Right cardiac atrium (tissue), 5 donors: ENCODE data around the gene FKBP10. TPM values are rescaled to one million over a fixed set of nuclear protein-coding genes. Genes with fewer than 3 reads are reported as not detected.
"Not testable (repeated sequence)": the region's sequence is repeated elsewhere in the genome, so short reads cannot be mapped to it uniquely, and the experiment has no call there.

ENCODE experiments used
- ATAC-seq, 2 donors: fragments of 200-7000 bp; cut with Tn5 transposase; one replicate each; pipeline versions ENCODE4 v1.8.0 to v1.9.1; 2020; ENCODE audit warnings: moderate library complexity in 2 of 2, mild to moderate bottlenecking in 1 of 2
- DNase-seq, 3 donors: peaks; one replicate each; pipeline ENCODE4 v3.0.0-alpha.2; 2020
- H3K27ac ChIP-seq: one replicate; pipeline ENCODE4 v1.5.1; 2013; ENCODE audit warnings: mild to moderate bottlenecking, low read length, control low read depth, moderate library complexity
- H3K27me3 ChIP-seq: one replicate; pipeline ENCODE4 v1.6.1; 2013; ENCODE audit not compliant: control insufficient read depth, insufficient read depth
- H3K4me1 ChIP-seq: one replicate; pipeline ENCODE4 v1.6.1; 2013; ENCODE audit warnings: low read length; ENCODE audit not compliant: control insufficient read depth, insufficient read depth
- H3K4me3 ChIP-seq: one replicate; pipeline ENCODE4 v1.5.1; 2013; ENCODE audit warnings: low read length, control low read depth
- H3K9me3 ChIP-seq: one replicate; pipeline ENCODE4 v1.6.1; 2013; ENCODE audit warnings: low read length; ENCODE audit not compliant: control insufficient read depth
- WGBS: extraction: QIAGEN DNeasy Blood & Tissue Kit; methylation state at CpG from one replicate; pipeline ENCODE4 v1.1.7; 2013; 5-methylcytosine and 5-hydroxymethylcytosine counted together
- intact Hi-C, 4 donors: fragments of 100-400 bp; cut with DNase I; formaldehyde crosslinking; loops; one replicate each; pipeline versions ENCODE4 v1.11.0 to v1.14.0; 2022 to 2023
- polyA plus RNA-seq: library from polyadenylated mRNA; stranded (reverse); fragments of 200-250 nt; gene quantifications from one replicate; pipeline ENCODE4 v1.2.3, GENCODE V29; 2013
- total RNA-seq, 4 donors: library from RNA; stranded (reverse); fragmentation: NEBNext Ultra II Directional; extraction: Animal tissue kit (Norgen Biotek cat#: 25700); gene quantifications; one replicate each; pipeline ENCODE4 v1.2.1, GENCODE V29; 2021
- donor health status: healthy with polysubstance abuse.
- donor health status: DM: no; HTN: yes; CAD: no.
- donor health status: DM: no; HTN: no; CAD: no.
- donor health status: DM: no; HTN: yes; CAD: no; lungs with severe emphysema.
- donor health status: DM: yes; HTN: yes; CAD: no.

FKBP10 gene
- total and polyA plus RNA-seq, 5 donors = 24.8 to 42.7 (median 36.7) TPM

- H3K27me3 ChIP-seq, intact Hi-C loops, DNase-seq, H3K4me1 ChIP-seq, ATAC-seq, H3K4me3 ChIP-seq, H3K27ac ChIP-seq, H3K9me3 ChIP-seq: not testable (repeated sequence)
- WGBS = 97% methylated on average over 14 of the region's 14 CpGs
Observed at GRCh38 chr17:41851382-41851781, 38.6 kb downstream of the FKBP10 start.

GRCh38 chr17:41860254-41860931 lies 47.6 kb downstream of the FKBP10 start:
- DNase-seq (no peak), ATAC-seq (no peak)
- no peak overlapping the region for H3K27ac ChIP-seq
- H3K4me3 ChIP-seq = no peak overlapping the region
- H3K27me3 ChIP-seq = no peaks in the 10 kb centered on the region
- intact Hi-C loops = no loop called here
- peaks cover 4% of the 10 kb centered on the region for H3K4me1 ChIP-seq
- 78% methylated on average over 3 of the region's 3 CpGs for WGBS
- no peaks in the 10 kb centered on the region for H3K9me3 ChIP-seq

GRCh38 chr17:41863074-41863848 lies 50.5 kb downstream of the FKBP10 start:
- DNase-seq (no peak), ATAC-seq (no peak)
- peaks cover 4% of the 10 kb centered on the region for H3K4me1 ChIP-seq
- 69% methylated on average over 18 of the region's 18 CpGs for WGBS
- H3K4me3 ChIP-seq = peak overlapping the region; percentile 87
- H3K27ac ChIP-seq = no peak overlapping the region
- intact Hi-C loops = no loop called here
- no peaks in the 10 kb centered on the region for H3K27me3 ChIP-seq
- no peaks in the 10 kb centered on the region for H3K9me3 ChIP-seq

- under 1% methylated on average over 25 of the region's 25 CpGs for WGBS
- intact Hi-C loops = no loop called here
- DNase-seq = no peak
- Histone ChIP-seq H3K27ac (peak overlapping the region; percentile 91), H3K9me3 (no peaks in the 10 kb centered on the region), H3K4me3 (peak overlapping the region; percentile 87), H3K4me1 (peaks cover 4% of the 10 kb centered on the region), H3K27me3 (no peaks in the 10 kb centered on the region)
- no peak for ATAC-seq
Observed at GRCh38 chr17:41864498-41864835, 51.7 kb downstream of the FKBP10 start.

GRCh38 chr17:41864836-41865595 lies 52.2 kb downstream of the FKBP10 start, which contains the start of gene KLHL11:
Gene KLHL11, minus strand, starts transcription at chr17:41865423. Its CDS starts 53 bp downstream, at chr17:41865370.
- Histone ChIP-seq H3K27me3 (no peaks in the 10 kb centered on the region), H3K4me1 (peaks cover 4% of the 10 kb centered on the region), H3K4me3 (peak within 1 kb of the TSS; percentile 87), H3K27ac (peak within 1 kb of the TSS; percentile 91), H3K9me3 (no peaks in the 10 kb centered on the region)
- DNase-seq = peak; percentile 90 to 95 (median 94)
- peak; percentile 97 to 98 for ATAC-seq
- under 1% methylated on average over 90 of the region's 90 CpGs for WGBS
- intact Hi-C loops = no loop called here

- Histone ChIP-seq H3K4me3 (peak overlapping the region; percentile 26), H3K9me3 (no peaks in the 10 kb centered on the region), H3K4me1 (peaks cover 4% of the 10 kb centered on the region), H3K27me3 (no peaks in the 10 kb centered on the region), H3K27ac (peak overlapping the region; percentile 74)
- ATAC-seq (no peak), DNase-seq (no peak)
- 1% methylated on average over 10 of the region's 10 CpGs for WGBS
- intact Hi-C loops = no loop called here
Observed at GRCh38 chr17:41865596-41865893, 52.7 kb downstream of the FKBP10 start.

GRCh38 chr17:41868568-41868967 lies 55.8 kb downstream of the FKBP10 start:
- no peak overlapping the region for H3K27ac ChIP-seq
- WGBS = 63% methylated on average over 3 of the region's 3 CpGs
- DNase-seq = no peak
- no peaks in the 10 kb centered on the region for H3K27me3 ChIP-seq
- peaks cover under 1% of the 10 kb centered on the region for H3K4me1 ChIP-seq
- ATAC-seq = no peak
- intact Hi-C loops = no loop called here
- no peaks in the 10 kb centered on the region for H3K9me3 ChIP-seq
- no peak overlapping the region for H3K4me3 ChIP-seq

- Histone ChIP-seq H3K27ac (no peak overlapping the region), H3K9me3 (no peaks in the 10 kb centered on the region), H3K27me3 (no peaks in the 10 kb centered on the region), H3K4me3 (no peak overlapping the region), H3K4me1 (no peaks in the 10 kb centered on the region)
- ATAC-seq (no peak), DNase-seq (no peak)
- intact Hi-C loops = no loop called here
- WGBS = 71% methylated on average over 9 of the region's 9 CpGs
Observed at GRCh38 chr17:41869426-41869825, 56.6 kb downstream of the FKBP10 start.

GRCh38 chr17:41870097-41870496 lies 57.3 kb downstream of the FKBP10 start:
- Histone ChIP-seq H3K9me3 (no peaks in the 10 kb centered on the region), H3K27ac (no peak overlapping the region), H3K4me1 (no peaks in the 10 kb centered on the region), H3K4me3 (no peak overlapping the region), H3K27me3 (no peaks in the 10 kb centered on the region)
- DNase-seq = no peak
- intact Hi-C loops = no loop called here
- WGBS = 77% methylated on average over 2 of the region's 2 CpGs
- no peak for ATAC-seq

- ATAC-seq = no peak
- DNase-seq = no peak
- intact Hi-C loops = no loop called here
- no peak overlapping the region for H3K4me3 ChIP-seq
- H3K27me3 ChIP-seq = no peaks in the 10 kb centered on the region
- H3K4me1 ChIP-seq = no peaks in the 10 kb centered on the region
- no peaks in the 10 kb centered on the region for H3K9me3 ChIP-seq
- H3K27ac ChIP-seq = no peak overlapping the region
- WGBS = 68% methylated on average over 7 of the region's 7 CpGs
Observed at GRCh38 chr17:41870627-41871026, 57.8 kb downstream of the FKBP10 start.

GRCh38 chr17:41871789-41872188 lies 59.0 kb downstream of the FKBP10 start:
- DNase-seq (no peak), ATAC-seq (no peak)
- Histone ChIP-seq H3K9me3 (no peaks in the 10 kb centered on the region), H3K27ac (no peak overlapping the region), H3K4me3 (no peak overlapping the region), H3K4me1 (no peaks in the 10 kb centered on the region), H3K27me3 (no peaks in the 10 kb centered on the region)
- intact Hi-C loops = no loop called here
- WGBS = 95% methylated on average over 10 of the region's 10 CpGs
